ENCODE measurements around the gene GBX1. TPM values are rescaled to one million over a fixed set of nuclear protein-coding genes. Genes with fewer than 3 reads are reported as not detected.

GBX1 gene
- total RNA-seq, 1 experiment from 2014 or later = not detected

GRCh38 chr7:151179287-151179860 is 11.9 kb upstream of the GBX1 start:
- Histone ChIP-seq H2BK12ac (ENCODE audit: insufficient read length, low read depth, low read length) (no peak overlapping the region), H3K4me2 (ENCODE audit: insufficient read depth, insufficient read length, low read length) (no peak overlapping the region), H4K8ac (replicated peaks; ENCODE audit: insufficient read length, low read depth, low read length) (no peak overlapping the region), H3K9me3 (ENCODE audit: control insufficient read depth, low read depth, low read length) (no peaks in the 10 kb centered on the region), H2BK15ac (ENCODE audit: low read depth, low read length) (no peak overlapping the region), H4K5ac (ENCODE audit: insufficient read length, low read depth, low read length) (no peak overlapping the region), H3K56ac (ENCODE audit: insufficient read length, low read depth, low read length) (no peak overlapping the region), H2BK20ac (ENCODE audit: low read depth, low read length, poor library complexity, severe bottlenecking) (no peak overlapping the region), H3K4me1 (ENCODE audit: insufficient read depth, low read length) (no peaks in the 10 kb centered on the region), H3K27me3 (ENCODE audit: insufficient read depth, low read length) (no peaks in the 10 kb centered on the region), H3K4ac (ENCODE audit: low read depth, low read length) (no peak overlapping the region), H3K79me1 (ENCODE audit: insufficient read depth, low read depth, low read length, poor library complexity, severe bottlenecking) (no peaks in the 10 kb centered on the region), H2BK5ac (ENCODE audit: insufficient read length, low read length) (no peak overlapping the region), H4K20me1 (ENCODE audit: control insufficient read depth, insufficient read depth, insufficient read length) (no peaks in the 10 kb centered on the region), H2AFZ (ENCODE audit: low read length) (no peak overlapping the region), H3K79me2 (ENCODE audit: insufficient read depth, low read length) (no peaks in the 10 kb centered on the region), H3K9ac (ENCODE audit: extremely low read depth, insufficient read length, low read length) (no peak overlapping the region), H3T11ph (ENCODE audit: low read length) (no peak overlapping the region), H3K27ac (ENCODE audit: insufficient read length, low read depth, low read length) (no peak overlapping the region), H3K23me2 (ENCODE audit: insufficient read length, low read depth, low read length, poor library complexity, severe bottlenecking) (no peaks in the 10 kb centered on the region), H2BK120ac (ENCODE audit: low read depth, low read length, poor library complexity, severe bottlenecking) (no peak overlapping the region), H4K91ac (ENCODE audit: insufficient read length, low read depth, low read length) (no peak overlapping the region), H2AK5ac (ENCODE audit: insufficient read length, low read length) (no peak overlapping the region), H3K23ac (ENCODE audit: insufficient read length, low read depth, low read length) (no peak overlapping the region), H3K14ac (ENCODE audit: insufficient read depth, low read length) (no peak overlapping the region), H3K18ac (ENCODE audit: insufficient read length, low read depth, low read length) (no peak overlapping the region)
- Mint-ChIP-seq H3K4me1 (peaks cover 3 to 8% of the 10 kb centered on the region in 2 experiments; a peak in 3 of 4 replicates), H3K27me3 (ENCODE audit: low read depth) (peaks cover 69% of the 10 kb centered on the region), H3K4me3 (no peak overlapping the region), H3K36me3 (ENCODE audit: insufficient read depth in 1 of 3, low read depth in 3 of 3) (peaks cover 0 to 3% (median 0%) of the 10 kb centered on the region in 3 experiments; a peak in 2 of 7 replicates), H3K27ac (no peak overlapping the region), H3K9me3 (peaks cover 3 to 6% of the 10 kb centered on the region in 2 experiments; a peak in 3 of 5 replicates)
- no CpG with 5 or more reads among the region's 8 CpGs for WGBS (ENCODE audit: extremely low coverage, insufficient read length, low lambda C conversion rate)
- TF ChIP-seq CTCF (conservative IDR thresholded peaks at IDR 0.05) = no peak
- DNase-seq = peak; percentile 10
